H1 (cell line): Measurements from ENCODE around the gene SDSL. TPM values are rescaled to one million over a fixed set of nuclear protein-coding genes. Genes with fewer than 3 reads are reported as not detected.

Experiments used
- CTCF ChIA-PET: fragments of 300-600 bp; sonication (Branson Sonifier 250); formaldehyde crosslinking; loops from one replicate; lab custom pipeline; 2021; ENCODE audit not compliant: partially characterized antibody; lab: Charles Lee
- POLR2A ChIA-PET: fragments of 300-600 bp; sonication (Branson Sonifier 250); formaldehyde crosslinking; loops from one replicate; lab custom pipeline; 2021; ENCODE audit warnings: inconsistent platforms; ENCODE audit not compliant: partially characterized antibody; lab: Charles Lee
- DNase-seq, 2 experiments: peaks; one replicate each; pipeline versions ENCODE4 v3.0.0 to v3.0.0-alpha.2; 2010 to 2022; ENCODE audit warnings: low spot score in 2 of 2, low read depth in 1 of 2, mixed read lengths in 1 of 2
- FAIRE-seq: peaks from 2 replicates; lab custom pipeline; 2011; peaks lifted over from hg19 to GRCh38; lab: Jason Lieb, UNC
- H2AFZ ChIP-seq: 2 replicates; pipeline ENCODE4 v1.8.1; 2012; ENCODE audit warnings: low read length, inconsistent platforms
- H2AK5ac ChIP-seq: 2 replicates; pipeline ENCODE4 v1.6.1; 2013; ENCODE audit warnings: low read depth, low read length
- H2BK120ac ChIP-seq: replicated peaks from 2 replicates; pipeline ENCODE3; 2013; ENCODE audit warnings: low read depth, low read length, inconsistent platforms
- H2BK12ac ChIP-seq: 2 replicates; pipeline ENCODE4 v1.6.1; 2013; ENCODE audit warnings: low read depth, low read length
- H2BK15ac ChIP-seq: 2 replicates; pipeline ENCODE4 v1.6.1; 2013; ENCODE audit warnings: low read length
- H2BK20ac ChIP-seq: 2 replicates; pipeline ENCODE4 v1.6.1; 2013; ENCODE audit warnings: low read length
- H2BK5ac ChIP-seq: 2 replicates; pipeline ENCODE4 v1.6.1; 2013; ENCODE audit warnings: low read depth, low read length
- H3K14ac ChIP-seq: 2 replicates; pipeline ENCODE4 v1.6.1; 2013; ENCODE audit warnings: inconsistent platforms; ENCODE audit not compliant: insufficient read length
- H3K18ac ChIP-seq: 2 replicates; pipeline ENCODE4 v1.6.1; 2013; ENCODE audit warnings: low read length; ENCODE audit errors: extremely low read depth
- H3K23ac ChIP-seq: 2 replicates; pipeline ENCODE4 v1.6.1; 2013; ENCODE audit warnings: inconsistent platforms; ENCODE audit not compliant: insufficient read length
- H3K23me2 ChIP-seq: 2 replicates; pipeline ENCODE4 v1.6.1; 2013; ENCODE audit warnings: low read depth, low read length
- H3K27ac ChIP-seq: 2 replicates; pipeline ENCODE4 v1.6.1; 2011; ENCODE audit warnings: low read depth, low read length, inconsistent platforms
- H3K27me3 ChIP-seq, 4 experiments: replicated peaks in 1 of 4; 1 replicate in 1 of 4; 2 replicates in 3 of 4; pipeline versions ENCODE4 v1.6.1 to v1.8.1; 2011 to 2013; ENCODE audit warnings: low read length in 3 of 4, mild to moderate bottlenecking in 3 of 4, inconsistent platforms in 2 of 4, mixed read lengths in 2 of 4, moderate library complexity in 1 of 4; ENCODE audit not compliant: control insufficient read depth in 3 of 4, insufficient read depth in 3 of 4; ENCODE audit errors: extremely low read depth in 1 of 4
- H3K36me3 ChIP-seq, 4 experiments: 2 replicates each; pipeline versions ENCODE4 v1.6.1 to v1.8.1; 2011 to 2013; ENCODE audit warnings: mild to moderate bottlenecking in 4 of 4, low read length in 3 of 4, moderate library complexity in 2 of 4, control low read depth in 1 of 4, inconsistent platforms in 1 of 4; ENCODE audit not compliant: insufficient read depth in 4 of 4, control insufficient read depth in 2 of 4
- H3K4ac ChIP-seq: replicated peaks from 2 replicates; pipeline ENCODE3; 2013; ENCODE audit warnings: low read length, low read depth, mixed read lengths, inconsistent platforms; ENCODE audit not compliant: insufficient read length
- H3K4me1 ChIP-seq, 4 experiments: replicated peaks in 1 of 4; 1 replicate in 1 of 4; 2 replicates in 3 of 4; pipeline versions ENCODE4 v1.6.1 to v1.8.1; 2011 to 2013; ENCODE audit warnings: low read length in 3 of 4, inconsistent platforms in 2 of 4, mixed read lengths in 1 of 4; ENCODE audit not compliant: insufficient read depth in 4 of 4, control insufficient read depth in 3 of 4
- H3K4me2 ChIP-seq, 2 experiments: 2 replicates each; pipeline versions ENCODE4 v1.6.1 to v1.8.1; 2011 to 2013; ENCODE audit warnings: low read depth in 2 of 2, low read length in 2 of 2, control low read depth in 1 of 2, inconsistent platforms in 1 of 2, mild to moderate bottlenecking in 1 of 2; ENCODE audit not compliant: insufficient read depth in 1 of 2
- H3K4me3 ChIP-seq, 4 experiments: fragments of 200-600, 300-600 bp in 1 of 4; sonication (generic), shearing (Covaris generic), sonication (Bioruptor Twin) in 1 of 4; 2 replicates each; pipeline versions ENCODE4 v1.5.1 to v1.8.1; 2011 to 2016; ENCODE audit warnings: low read length in 4 of 4, low read depth in 3 of 4, control low read depth in 2 of 4, inconsistent platforms in 2 of 4, mild to moderate bottlenecking in 2 of 4, mixed read lengths in 1 of 4, moderate library complexity in 1 of 4; ENCODE audit not compliant: insufficient read depth in 2 of 4; ENCODE audit errors: extremely low read depth in 1 of 4
- H3K56ac ChIP-seq: replicated peaks from 2 replicates; pipeline ENCODE3; 2013; ENCODE audit warnings: low read depth, mild to moderate bottlenecking, mixed read lengths, low read length, inconsistent platforms; ENCODE audit not compliant: insufficient read length
- H3K79me1 ChIP-seq: 2 replicates; pipeline ENCODE4 v1.6.1; 2013; ENCODE audit warnings: low read depth, low read length, control low read depth
- H3K79me2 ChIP-seq, 2 experiments: 2 replicates each; pipeline versions ENCODE4 v1.6.1 to v1.8.1; 2012 to 2013; ENCODE audit warnings: low read length in 2 of 2, mild to moderate bottlenecking in 2 of 2, inconsistent platforms in 1 of 2; ENCODE audit not compliant: insufficient read depth in 2 of 2, control insufficient read depth in 1 of 2
- H3K9ac ChIP-seq, 4 experiments: replicated peaks in 1 of 4; 1 replicate in 1 of 4; 2 replicates in 3 of 4; pipeline versions ENCODE4 v1.6.1 to v1.8.1; 2011 to 2013; ENCODE audit warnings: low read depth in 3 of 4, low read length in 3 of 4, control low read depth in 2 of 4, mild to moderate bottlenecking in 2 of 4, moderate library complexity in 2 of 4, inconsistent platforms in 1 of 4; ENCODE audit errors: extremely low read depth in 1 of 4
- H3K9me3 ChIP-seq, 2 experiments: 2 replicates each; pipeline versions ENCODE4 v1.6.1 to v1.8.1; 2012 to 2013; ENCODE audit warnings: mild to moderate bottlenecking in 2 of 2, moderate library complexity in 2 of 2, control low read depth in 1 of 2, inconsistent platforms in 1 of 2, low read depth in 1 of 2, low read length in 1 of 2, mixed read lengths in 1 of 2; ENCODE audit not compliant: insufficient read depth in 2 of 2
- H4K20me1 ChIP-seq, 2 experiments: replicated peaks in 1 of 2; 2 replicates each; pipeline versions ENCODE3 to v1.8.1; 2011 to 2013; ENCODE audit warnings: inconsistent platforms in 2 of 2, low read length in 2 of 2, mild to moderate bottlenecking in 1 of 2; ENCODE audit not compliant: insufficient read depth in 2 of 2, control insufficient read depth in 1 of 2
- H4K5ac ChIP-seq: 2 replicates; pipeline ENCODE4 v1.6.1; 2013; ENCODE audit warnings: low read length, low read depth, mixed read lengths, inconsistent platforms; ENCODE audit not compliant: insufficient read length
- H4K8ac ChIP-seq: 2 replicates; pipeline ENCODE4 v1.8.0; 2013; ENCODE audit warnings: mild to moderate bottlenecking, moderate library complexity, low read length, inconsistent platforms; ENCODE audit not compliant: insufficient read depth; ENCODE audit errors: extremely low read depth
- H4K91ac ChIP-seq: replicated peaks from 2 replicates; pipeline ENCODE3; 2013; ENCODE audit warnings: low read length, mixed read lengths, inconsistent platforms; ENCODE audit not compliant: insufficient read length
- ASH2L ChIP-seq: fragments of 200-600, 300-600 bp; sonication (generic); IDR thresholded peaks from one replicate; pipeline ENCODE4 v1.7.1; 2017; ENCODE audit warnings: low read length
- ATF3 ChIP-seq: IDR thresholded peaks from 2 replicates; pipeline ENCODE4 v1.6.1; 2011; ENCODE audit warnings: low read depth, mild to moderate bottlenecking, low read length; ENCODE audit not compliant: insufficient read depth
- BRCA1 ChIP-seq: IDR thresholded peaks from 2 replicates; pipeline ENCODE4 v1.6.1; 2012; ENCODE audit warnings: low read depth, low read length, improper control_type of control experiment
- CBX5 ChIP-seq: fragments of 300-800, 300-1000 bp; sonication (generic); IDR thresholded peaks from 2 replicates; pipeline ENCODE4 v1.7.1; 2016; ENCODE audit warnings: antibody characterized with exemption, low read length, low read depth
- CHD1 ChIP-seq: IDR thresholded peaks from 2 replicates; pipeline ENCODE4 v1.6.1; 2012; ENCODE audit warnings: low read depth, low read length, improper control_type of control experiment
- EGR1 ChIP-seq: IDR thresholded peaks from 2 replicates; pipeline ENCODE4 v1.6.1; 2011; ENCODE audit warnings: low read depth, low read length, borderline replicate concordance
- NANOG ChIP-seq: IDR thresholded peaks from 2 replicates; pipeline ENCODE4 v1.6.1; 2011; ENCODE audit warnings: low read length, low read depth, mild to moderate bottlenecking, inconsistent platforms; ENCODE audit not compliant: insufficient read depth, poor library complexity, severe bottlenecking
- NRF1 ChIP-seq: IDR thresholded peaks from 2 replicates; pipeline ENCODE4 v1.6.1; 2011; ENCODE audit warnings: mild to moderate bottlenecking, low read depth, low read length, improper control_type of control experiment
- RAD21 ChIP-seq, 2 experiments: IDR thresholded peaks in 1 of 2; conservative IDR thresholded peaks in 1 of 2; 2 replicates each; pipeline ENCODE4 v1.6.1; 2011; ENCODE audit warnings: low read depth in 2 of 2, low read length in 2 of 2, improper control_type of control experiment in 1 of 2, inconsistent platforms in 1 of 2, mild to moderate bottlenecking in 1 of 2, moderate library complexity in 1 of 2
- RNF2 ChIP-seq: fragments of 200-900, 300-1000 bp; sonication (generic); IDR thresholded peaks from 2 replicates; pipeline ENCODE4 v1.7.1; 2016; ENCODE audit warnings: borderline replicate concordance, low read depth, mild to moderate bottlenecking, antibody characterized with exemption, low read length; ENCODE audit not compliant: poor library complexity, severe bottlenecking; ENCODE audit errors: missing control alignments
- WGBS, 2 experiments: shearing (Covaris generic) in 1 of 2; methylation state at CpG; one replicate each; pipeline versions ENCODE4 v1.1.6 to v1.1.7; 2013 to 2015; ENCODE audit warnings: low lambda C conversion rate in 2 of 2, mixed read lengths in 2 of 2, inconsistent platforms in 1 of 2, low coverage in 1 of 2, missing lambda C conversion rate in 1 of 2; ENCODE audit not compliant: insufficient replicate concordance in 2 of 2, insufficient coverage in 1 of 2, insufficient read length in 1 of 2; ENCODE audit errors: extremely low coverage in 1 of 2, missing lambda C conversion rate in 1 of 2; 5-methylcytosine and 5-hydroxymethylcytosine counted together
- polyA plus RNA-seq, 7 experiments: library from polyadenylated mRNA; depleted of rRNA in 3 of 7; stranded (reverse) in 5 of 7; unstranded in 2 of 7; fragments of >200 nt in 5 of 7; fragments of 200-250 nt in 2 of 7; gene quantifications; 1 replicate in 5 of 7; 2 replicates in 1 of 7; 4 replicates in 1 of 7; pipeline versions ENCODE4 v1.2.1 to v1.2.3, GENCODE V29; 2011 to 2013; ENCODE audit warnings: missing spikeins in 2 of 7, mixed read lengths in 2 of 7
- total RNA-seq: library from RNA; stranded (reverse); fragmentation: NEBNext Ultra II Directional; extraction: Animal tissue kit (Norgen Biotek cat#: 25700); gene quantifications from 2 replicates; pipeline ENCODE4 v1.2.1, GENCODE V29; 2021

Gene SDSL
- total and polyA plus RNA-seq, 2 of the 8 experiments (the other 6 are each of a cell fraction or from before 2014, with no cell fraction given): 0.69 to 1.3 TPM

DNA sequence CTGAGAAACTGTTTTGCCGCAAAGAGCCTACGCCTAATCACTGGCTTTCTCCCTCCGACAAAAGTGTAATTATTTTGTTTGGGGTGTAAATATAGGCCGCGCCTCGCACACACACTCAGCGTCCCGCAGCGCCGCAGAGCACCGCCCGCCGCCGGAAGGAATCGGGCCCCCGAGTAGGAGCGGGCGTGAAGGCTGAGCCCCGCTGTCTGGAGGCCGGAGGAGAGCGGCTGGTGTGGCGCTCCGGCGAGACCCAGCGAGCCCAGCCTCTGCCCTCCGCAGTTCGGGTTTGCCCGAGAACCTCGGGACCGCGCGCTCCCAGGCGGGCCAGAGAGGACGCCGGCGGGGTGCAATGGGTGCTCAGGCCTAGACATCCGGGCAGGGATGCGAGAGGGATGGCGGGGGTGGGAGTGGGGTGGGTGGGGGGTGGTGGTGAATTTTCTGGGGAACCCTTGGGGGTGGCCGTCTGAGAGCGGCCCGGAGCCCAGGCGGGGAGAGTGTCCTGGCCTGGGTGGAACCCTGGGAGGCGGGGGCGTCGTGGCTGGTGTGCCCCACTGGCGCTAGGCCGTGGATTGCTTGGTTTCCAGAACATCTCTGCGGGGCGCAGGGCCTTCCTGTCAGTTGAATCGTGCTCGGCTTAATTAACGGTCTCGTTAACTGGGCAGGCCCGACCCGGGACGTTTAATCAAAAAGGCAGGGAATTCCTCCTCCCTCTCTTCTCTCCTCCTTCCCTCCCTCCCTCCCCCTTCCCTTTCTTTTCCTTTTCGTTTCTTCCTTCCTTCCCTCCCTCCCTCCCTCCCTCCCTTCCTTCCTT lies 54.2 kb downstream of the SDSL start:
- Histone ChIP-seq H3K27me3 (peaks cover 73 to 97% (median 95%) of the 10 kb centered on the region in 4 experiments), H3K18ac (peak overlapping the region; percentile 76), H3K23me2 (peaks cover 28% of the 10 kb centered on the region), H3K4me3 (peak overlapping the region; percentile 21 to 66 (median 40); a peak in 6 of 8 replicates), H3K4ac (no peak overlapping the region), H4K5ac (no peak overlapping the region), H3K56ac (no peak overlapping the region), H3K9ac (no peak overlapping the region), H2BK15ac (no peak overlapping the region), H2AFZ (no peak overlapping the region), H3K9me3 (no peaks in the 10 kb centered on the region), H3K36me3 (peaks cover 0 to 15% (median 0%) of the 10 kb centered on the region in 4 experiments; a peak in 1 of 8 replicates), H2BK12ac (no peak overlapping the region), H3K79me1 (no peaks in the 10 kb centered on the region; the same call in 1 of the 2 replicates), H3K79me2 (peaks cover 0 to 6% of the 10 kb centered on the region in 2 experiments; a peak in 2 of 4 replicates), H3K4me1 (peaks cover 0 to 52% (median 30%) of the 10 kb centered on the region in 4 experiments; a peak in 6 of 7 replicates), H3K23ac (no peak overlapping the region), H2AK5ac (no peak overlapping the region), H3K4me2 (peak overlapping the region; percentile 74 to 93), H4K20me1 (peaks cover 18 to 20% of the 10 kb centered on the region in 2 experiments), H2BK120ac (no peak overlapping the region), H3K27ac (no peak overlapping the region), H2BK5ac (no peak overlapping the region), H2BK20ac (no peak overlapping the region), H4K91ac (no peak overlapping the region), H3K14ac (no peak overlapping the region), H4K8ac (no peak overlapping the region; the same call in 1 of the 2 replicates)
- DNase-seq: peak in 1 of 2 experiments; percentile 70
- WGBS, 2 experiments: 1% methylated on average over 36 of the region's 58 CpGs; no CpG with 5 or more reads in 1 of the 2 experiments
- CTCF ChIA-PET: interaction anchor here (1.3 to 9.0 kb wide), 2 partner anchors 17 to 35 kb away, joined by 4 to 79 read pairs; no protein-coding TSS in a partner anchor
- FAIRE-seq: no peak
- POLR2A ChIA-PET: interaction anchor here (0.7 to 3.3 kb wide), 2 partner anchors 11 to 39 kb away, joined by 3 to 14 read pairs; no protein-coding TSS in a partner anchor
- TF ChIP-seq ATF3: no peak
- no peak for TF ChIP-seq CBX5
- no peak for TF ChIP-seq CHD1
- peak; percentile 33; the same call in 1 of the 2 replicates for TF ChIP-seq EGR1
- TF ChIP-seq NRF1: no peak
- no peak for TF ChIP-seq RAD21 (IDR thresholded peaks at IDR 0.05 in 1 of 2, conservative IDR thresholded peaks at IDR 0.05 in 1 of 2; ENCODE audit: low read depth in 2 of 2, low read length in 2 of 2)
- TF ChIP-seq BRCA1: no peak
- TF ChIP-seq RNF2: no peak
- no peak for TF ChIP-seq NANOG
- TF ChIP-seq ASH2L: peak; percentile 39
